Endometrium (tissue), 2 donors: Measurements from ENCODE around the gene KCTD5.

Experiments used
- FAIRE-seq: peaks from 2 replicates; lab custom pipeline; 2012; peaks lifted over from hg19 to GRCh38; lab: Jason Lieb, UNC
- donor health status: control.
- donor health status: control.

KCTD5 gene

DNA sequence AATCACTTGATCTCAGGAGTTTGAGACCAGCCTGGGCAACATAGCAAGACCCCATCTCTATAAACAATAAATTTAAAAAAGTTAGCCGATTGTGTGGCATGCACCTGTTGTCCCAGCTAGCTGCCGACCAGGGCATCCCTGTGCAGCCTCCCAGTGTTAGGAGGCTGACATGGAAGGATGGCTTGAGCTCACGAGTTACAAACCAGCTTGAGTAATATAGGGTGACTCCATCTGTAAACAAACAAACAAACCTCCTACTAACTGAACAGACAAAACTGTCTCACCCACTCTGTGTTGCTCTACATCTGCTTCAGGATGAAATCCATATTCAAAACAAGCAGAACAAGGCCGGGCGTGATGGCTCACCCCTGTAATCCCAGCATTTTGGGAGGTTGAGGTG lies 44.6 kb downstream of the KCTD5 start:
- FAIRE-seq = no peak

DNA sequence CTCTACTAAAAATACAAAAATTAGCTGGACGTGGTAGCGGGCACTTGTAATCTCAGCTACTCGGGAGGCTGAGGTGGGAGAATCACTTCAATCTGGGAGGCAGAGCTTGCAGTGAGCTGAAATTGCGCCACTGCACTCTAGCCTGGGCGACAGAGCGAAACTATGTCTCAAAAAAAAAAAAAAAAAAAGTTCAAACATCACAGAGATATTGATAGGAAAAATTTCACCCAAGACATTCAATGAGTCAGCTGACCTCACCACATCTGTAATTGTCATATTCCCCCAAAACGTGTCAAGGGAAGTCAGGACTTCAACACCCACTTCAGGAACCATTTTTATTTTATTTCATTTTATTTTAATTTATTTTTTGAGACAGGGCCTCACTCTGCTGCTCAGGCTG lies 45.7 kb downstream of the KCTD5 start:
- FAIRE-seq = no peak

DNA sequence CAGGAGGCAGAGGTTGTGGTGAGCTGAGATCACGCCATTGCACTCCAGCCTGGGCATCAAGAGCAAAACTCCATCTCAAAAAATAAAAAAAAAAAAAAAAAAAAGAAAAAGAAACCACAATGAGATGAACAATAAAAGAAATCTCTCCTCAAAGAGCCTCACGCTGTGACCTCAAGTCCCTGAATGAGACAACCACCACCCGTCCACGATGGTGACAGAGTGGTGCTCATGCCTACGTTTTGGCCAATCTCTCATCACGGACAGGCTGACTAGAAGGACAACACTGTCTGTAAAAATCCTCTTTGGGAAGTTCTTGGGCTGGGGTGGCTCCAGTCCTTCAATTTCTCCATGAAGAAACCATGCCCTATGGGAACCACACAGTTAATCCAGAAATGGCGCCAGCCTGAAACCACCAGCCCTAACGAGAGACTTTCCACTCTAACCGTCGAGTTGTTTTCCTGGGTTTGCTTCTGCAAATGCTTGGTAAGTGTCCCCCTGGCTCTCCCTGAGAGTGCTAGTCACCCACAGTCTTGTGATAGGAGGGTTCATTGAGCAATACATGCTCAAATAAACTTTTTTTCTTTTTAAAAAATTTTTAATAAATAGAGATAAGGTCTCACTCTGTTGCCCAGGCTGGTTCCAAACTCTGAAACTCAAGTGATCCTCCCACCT lies 52.7 kb downstream of the KCTD5 start:
- no peak for FAIRE-seq

DNA sequence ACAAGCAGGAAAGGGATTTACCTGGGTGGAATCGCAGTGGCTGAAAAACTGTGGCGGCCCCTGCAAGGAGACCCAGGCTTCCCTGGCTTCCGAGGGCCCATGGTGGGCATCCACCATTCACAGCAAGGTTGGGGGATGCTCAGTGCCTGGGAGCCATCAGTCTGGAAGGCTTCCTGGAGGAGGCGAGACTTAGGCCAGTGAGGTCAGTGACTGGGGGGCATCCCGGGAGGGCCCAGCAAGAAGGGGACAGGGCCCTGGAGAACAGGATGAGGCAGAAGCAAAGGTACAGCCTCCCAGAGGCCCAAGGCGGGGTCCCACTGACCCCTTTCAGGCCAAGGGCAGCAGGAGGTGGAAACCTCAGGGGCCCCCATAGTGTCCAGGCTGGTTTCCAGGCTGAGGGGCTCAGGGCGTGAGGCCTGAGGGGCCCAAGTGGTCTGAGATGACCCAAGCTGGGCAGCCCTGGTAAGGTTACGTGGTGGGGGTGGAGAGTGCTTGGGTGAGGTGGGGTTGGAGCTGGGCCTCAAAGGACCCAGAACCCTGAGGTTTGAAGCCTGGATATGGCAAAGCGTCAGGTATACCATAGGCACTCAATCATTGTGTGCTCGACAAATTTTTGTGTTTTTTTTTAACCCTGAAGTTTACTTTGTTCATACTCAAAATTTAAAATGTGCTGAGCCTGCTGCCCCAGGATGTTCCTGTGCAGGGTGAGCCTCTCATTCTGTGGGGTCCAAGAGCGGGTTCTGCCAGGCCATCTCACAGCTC lies 54.3 kb downstream of the KCTD5 start:
- FAIRE-seq = no peak

DNA sequence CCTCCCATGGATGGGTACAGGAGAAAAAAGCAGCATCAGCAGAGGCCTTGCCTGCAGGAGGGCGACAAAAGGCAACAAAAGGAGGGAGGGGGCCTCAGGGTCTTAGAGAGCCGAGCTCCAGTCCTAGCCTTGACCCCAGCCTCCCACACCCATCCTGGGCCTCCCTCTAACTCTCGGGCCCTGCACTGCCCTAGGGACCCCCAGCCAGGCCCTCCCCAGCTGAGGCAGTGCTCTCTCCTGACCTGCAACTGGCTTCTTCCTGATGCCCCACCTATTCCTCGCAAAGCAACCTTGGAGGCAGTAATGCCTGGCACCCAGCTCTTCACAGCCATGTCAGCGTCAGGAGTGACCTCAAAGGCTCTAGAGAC lies 54.9 kb downstream of the KCTD5 start:
- no peak for FAIRE-seq

DNA sequence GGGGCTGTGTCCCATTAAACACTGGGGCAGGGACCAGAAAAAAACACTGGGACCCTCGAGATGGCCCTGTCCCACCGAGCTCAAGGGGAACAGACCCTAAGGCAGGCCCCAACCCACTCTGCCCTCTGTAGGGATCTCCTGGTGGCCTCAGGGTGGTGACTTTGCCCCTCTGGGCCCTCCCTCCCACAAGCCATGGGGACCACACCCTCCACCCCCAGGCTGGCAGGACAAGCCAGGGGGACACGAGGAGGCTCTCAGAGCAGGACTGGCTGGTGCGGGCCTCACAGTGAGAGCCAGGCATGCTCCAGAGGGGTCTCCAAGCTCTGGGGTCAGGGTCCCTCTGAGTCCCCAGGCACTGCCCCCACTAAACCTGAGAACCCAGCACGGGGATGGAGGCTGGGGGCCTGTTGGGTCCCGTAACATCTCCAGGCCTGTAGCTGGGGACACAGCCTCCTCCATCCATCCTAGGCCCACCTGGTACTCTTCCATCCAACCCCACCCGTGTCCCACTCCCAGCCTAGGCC lies 55.6 kb downstream of the KCTD5 start:
- no peak for FAIRE-seq

DNA sequence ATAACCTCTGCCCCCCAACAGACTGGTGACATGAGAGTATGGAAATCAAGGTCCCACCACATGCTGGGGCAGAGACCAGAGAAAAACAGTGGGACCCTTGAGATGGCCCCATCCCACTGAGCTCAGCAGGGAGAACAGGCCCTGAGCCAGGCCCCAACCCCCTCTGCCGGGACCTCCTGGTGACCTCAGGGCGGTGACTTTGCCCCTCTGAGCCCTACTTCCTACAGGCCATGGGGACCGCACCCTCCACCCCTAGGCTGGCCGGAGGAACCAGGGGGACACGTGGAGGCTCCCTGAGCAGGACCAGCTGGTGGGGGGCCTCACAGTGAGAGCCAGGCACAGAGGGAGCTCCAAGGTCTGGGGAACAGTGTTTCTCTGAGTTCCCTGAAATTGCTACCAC lies 56.3 kb downstream of the KCTD5 start:
- no peak for FAIRE-seq

DNA sequence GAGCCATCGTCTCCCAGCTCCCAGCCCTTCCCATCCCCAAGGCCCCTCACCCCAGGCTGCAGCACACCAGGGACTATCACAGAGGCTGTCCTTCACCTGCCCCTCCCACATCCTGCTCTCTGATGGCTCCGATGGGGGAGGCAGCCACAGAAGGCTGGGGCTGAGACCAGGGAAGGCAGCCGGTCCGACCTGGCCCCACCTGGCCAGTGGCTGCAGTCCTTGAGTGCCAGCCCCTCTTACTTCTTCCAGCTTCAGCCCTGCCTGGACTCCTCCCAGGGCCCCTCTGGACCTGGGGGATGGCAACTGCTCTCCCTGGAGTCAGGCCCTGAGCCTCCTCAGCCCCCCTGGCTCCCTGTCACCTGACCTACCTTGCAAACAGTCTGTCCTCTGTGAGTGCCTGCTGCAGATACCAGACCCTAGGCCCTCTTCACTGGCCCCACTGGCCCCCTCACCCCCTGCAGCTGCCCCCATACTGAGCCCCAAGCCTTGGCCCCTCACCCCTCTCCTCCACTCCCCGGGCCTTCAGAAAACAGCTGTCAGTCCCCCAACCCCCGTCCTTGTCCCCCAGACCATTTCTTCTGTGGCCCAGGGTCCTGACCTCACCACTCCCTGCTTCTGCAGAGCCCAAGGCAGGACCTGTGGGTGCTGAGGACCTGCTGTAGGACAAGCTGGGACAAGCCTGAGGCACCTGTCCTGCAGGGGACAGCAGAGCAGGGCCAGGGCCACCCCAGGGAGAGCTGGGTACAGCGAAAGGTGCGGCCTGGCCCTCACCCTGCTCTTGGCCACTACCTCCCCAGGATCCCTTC lies 57.5 kb downstream of the KCTD5 start:
- FAIRE-seq = no peak

DNA sequence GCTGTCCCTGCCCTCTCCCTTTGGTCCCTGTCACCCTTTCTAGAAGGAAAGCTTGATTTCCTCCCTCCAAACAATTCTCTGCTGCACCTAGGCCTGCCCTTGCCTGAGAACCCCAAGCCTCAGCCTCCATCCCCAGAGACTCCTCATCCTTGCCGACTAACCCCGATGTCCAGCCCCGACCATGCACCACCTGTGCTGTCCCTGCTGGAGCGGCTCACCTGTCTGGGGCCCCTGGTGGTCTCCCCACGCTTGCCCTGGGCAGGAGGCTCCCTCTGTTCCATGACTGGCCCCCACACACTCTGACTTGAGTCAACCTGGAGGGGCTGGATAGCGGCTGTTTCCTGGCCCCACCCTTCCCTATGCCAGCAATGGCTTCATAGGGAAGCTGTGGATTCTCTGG lies 58.2 kb downstream of the KCTD5 start:
- no peak for FAIRE-seq

DNA sequence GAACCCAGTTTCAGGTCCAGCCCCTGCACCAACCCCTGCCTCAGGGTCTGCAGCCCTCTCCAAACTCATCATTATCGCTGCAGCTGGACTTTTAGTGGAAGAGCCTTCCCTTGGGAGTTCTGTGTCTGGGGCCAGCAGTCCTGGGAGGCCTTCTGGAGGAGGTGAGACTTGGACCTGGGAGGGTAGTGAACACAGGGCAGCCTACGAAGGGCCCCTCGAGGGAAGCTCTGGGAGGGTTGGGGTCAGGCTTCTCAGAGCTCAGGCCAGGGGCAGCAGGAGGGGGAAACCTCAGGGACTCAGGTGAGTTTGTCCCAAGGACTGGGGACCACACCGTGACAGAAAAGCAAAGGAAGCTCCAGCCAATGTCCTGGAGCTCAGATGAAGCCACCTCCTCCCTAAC lies 58.8 kb downstream of the KCTD5 start:
- FAIRE-seq = no peak

DNA sequence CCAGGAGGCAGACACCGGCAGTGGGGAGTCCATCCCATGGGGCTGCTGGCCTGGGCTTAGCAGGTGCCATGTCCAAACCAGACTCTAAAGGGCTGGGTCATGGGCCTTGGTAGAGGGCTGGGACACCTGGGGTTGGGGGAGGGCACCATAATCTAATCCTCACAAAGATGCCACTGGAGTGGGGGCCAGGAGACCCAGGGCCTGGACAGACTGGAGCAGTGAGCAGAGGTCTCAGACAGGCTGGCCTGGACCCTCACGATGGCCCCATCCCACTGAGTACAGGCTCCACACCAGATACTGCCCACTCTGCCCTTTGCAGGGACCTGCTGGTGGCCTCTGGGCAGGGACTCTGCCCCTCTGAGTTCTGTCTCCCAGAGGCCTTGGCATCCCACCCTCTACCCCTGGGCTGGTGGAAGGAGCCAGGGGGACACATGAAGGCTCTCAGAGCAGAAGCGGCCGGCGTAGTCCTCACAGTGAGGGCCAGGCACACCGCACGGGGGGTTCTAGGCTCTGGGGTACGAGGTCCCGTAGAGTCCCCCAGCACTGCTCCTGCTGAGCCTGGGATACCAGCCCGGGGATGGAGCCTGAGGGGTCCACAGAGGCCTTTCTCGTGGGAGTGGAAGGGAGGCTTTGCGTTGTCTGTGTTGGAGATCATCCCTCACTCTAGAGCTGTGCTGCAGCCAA lies 60.1 kb downstream of the KCTD5 start:
- FAIRE-seq = no peak

DNA sequence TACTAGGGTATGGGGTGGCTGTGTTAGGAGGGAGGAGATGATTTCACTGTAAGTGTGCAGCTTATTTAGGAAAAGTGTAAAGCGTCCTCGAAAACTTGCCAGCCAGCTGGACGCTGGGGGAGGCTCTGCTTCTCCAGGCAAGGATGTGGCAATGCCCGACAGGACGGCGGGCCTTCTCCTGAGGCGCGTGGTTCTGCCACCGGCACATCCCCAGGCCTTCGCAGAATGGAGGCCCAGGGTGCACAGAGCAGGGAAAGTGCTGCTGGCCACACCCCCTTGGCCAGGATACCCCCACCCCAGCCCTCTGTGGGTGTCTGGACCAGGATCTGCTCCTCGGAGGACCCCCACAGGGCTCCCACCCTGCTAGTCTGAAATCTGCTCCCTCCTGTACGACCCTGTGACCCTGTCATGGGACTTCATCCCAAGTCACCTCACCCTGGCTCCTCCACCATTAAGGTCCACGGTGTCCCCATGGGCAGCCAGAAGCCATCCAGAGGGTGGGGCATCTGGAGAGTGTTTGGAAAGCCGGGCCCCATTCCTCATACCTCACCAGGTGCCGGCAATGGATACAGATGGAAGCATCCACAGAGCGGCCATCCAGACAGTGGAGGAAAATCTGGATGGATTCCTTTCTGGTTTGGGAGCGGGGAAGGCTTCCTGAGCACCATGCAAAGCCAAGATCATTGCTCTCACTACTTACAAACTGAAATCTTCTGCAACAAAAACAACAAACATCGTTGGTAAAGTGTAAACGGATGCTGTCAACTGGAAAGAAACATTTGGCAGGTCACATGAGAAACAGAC lies 60.9 kb downstream of the KCTD5 start:
- no peak for FAIRE-seq

DNA sequence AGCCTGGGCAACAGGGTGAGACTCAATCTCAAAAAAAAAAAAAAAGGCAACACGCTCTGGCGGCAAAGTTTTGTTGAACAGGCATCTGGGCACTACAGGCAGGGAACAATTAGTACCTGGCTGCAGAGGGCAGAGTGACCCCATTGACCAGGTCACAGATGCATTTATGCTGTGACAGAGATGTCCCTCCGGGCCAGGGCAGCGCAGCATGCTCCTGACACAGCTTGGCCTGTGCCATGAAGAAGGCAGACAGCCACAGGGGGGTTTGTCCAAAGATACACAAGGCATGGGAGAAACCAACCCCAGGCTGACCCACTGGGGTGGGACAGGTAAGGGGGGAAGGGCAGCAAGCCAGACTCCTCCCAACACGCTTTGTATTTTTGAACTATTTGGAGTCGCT lies 62.4 kb downstream of the KCTD5 start:
- FAIRE-seq = no peak

DNA sequence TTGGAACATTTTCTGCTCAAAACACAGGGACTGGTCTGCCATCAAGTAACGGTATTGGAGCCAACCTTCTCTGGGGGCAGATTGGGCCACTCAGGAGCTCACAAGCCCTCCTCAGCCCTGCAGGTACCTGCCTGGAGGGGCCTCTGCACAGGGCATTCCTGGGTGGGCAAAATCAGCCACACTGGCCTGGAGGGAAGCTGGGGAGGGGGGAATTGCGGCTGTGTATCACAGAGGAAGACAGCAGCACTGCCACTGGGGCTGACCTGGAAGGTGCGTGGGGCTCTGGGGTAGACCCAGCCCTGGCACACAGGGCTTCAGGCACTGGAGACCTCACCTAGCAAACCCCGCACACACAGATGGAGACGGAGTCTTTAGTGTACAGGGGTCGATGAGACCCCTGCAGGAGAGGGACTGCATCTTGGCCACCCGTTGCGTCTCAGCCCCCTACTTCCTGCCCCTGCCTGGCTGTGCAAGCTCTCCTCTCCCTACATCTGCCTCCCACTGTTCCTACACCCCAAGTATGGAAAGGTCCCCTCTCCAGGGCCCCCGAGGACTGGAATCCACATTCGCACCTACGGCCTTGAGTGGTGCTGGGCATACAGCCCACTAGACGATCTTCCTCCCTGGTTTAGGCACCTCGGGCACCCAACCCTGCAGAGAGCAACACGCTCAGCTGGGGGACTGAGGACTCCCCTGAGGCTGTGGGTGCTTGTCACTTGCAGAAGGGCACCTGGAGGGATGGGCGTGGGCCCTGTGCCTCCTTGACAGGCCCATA lies 63.0 kb downstream of the KCTD5 start:
- FAIRE-seq = no peak

DNA sequence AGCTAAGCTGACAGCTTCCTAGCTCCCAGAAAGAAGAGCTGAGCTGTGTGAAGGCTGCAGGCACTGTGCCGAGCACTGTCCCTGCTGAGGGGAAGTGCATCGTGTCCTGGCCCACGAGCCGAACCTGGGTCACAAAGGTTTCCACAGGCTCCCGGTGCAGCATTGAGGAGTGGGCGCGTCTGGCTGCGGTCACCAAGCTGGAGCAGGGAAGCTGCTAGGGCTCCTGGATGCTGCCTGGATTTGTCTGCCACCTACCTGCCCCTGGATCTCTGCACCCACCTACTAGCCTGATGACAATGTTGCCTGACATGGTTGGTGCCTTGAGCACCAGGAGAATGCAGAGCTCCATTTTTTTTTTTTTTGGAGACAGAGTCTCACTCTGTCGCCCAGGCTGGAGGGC lies 63.6 kb downstream of the KCTD5 start:
- no peak for FAIRE-seq

DNA sequence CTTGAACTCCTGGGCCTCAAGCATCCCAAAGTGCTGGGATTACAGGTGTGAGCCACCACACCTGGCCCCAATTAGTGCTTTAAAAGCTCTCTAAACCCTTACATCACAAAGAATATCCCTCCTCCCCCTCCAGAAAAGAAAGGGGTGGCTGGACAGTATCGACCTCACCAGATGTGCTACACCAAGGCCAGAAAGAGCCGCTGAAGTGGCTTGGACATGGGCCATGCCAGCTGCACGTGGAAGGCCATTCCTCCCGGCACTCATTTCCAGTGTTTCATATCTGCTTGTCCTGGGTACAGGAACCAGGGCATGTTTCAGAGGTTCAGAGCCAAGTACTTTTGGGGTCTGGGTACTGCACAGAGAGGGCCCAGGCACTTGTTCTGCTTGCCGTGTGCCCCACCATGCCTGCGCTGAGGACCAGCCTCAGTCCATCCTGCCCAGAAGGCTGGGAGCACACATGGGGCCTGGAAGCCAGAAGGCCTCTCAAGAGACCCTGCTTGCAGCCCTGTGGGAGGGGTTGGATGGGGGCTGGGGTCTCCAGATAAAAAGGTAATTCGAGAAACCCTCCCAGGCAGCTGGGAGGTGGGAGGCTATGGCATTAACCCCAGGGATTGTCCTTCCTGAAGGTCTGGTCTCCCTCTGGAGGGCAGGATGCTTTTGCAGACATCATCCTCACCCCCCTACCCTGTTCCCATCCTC lies 66.6 kb downstream of the KCTD5 start:
- FAIRE-seq = no peak

DNA sequence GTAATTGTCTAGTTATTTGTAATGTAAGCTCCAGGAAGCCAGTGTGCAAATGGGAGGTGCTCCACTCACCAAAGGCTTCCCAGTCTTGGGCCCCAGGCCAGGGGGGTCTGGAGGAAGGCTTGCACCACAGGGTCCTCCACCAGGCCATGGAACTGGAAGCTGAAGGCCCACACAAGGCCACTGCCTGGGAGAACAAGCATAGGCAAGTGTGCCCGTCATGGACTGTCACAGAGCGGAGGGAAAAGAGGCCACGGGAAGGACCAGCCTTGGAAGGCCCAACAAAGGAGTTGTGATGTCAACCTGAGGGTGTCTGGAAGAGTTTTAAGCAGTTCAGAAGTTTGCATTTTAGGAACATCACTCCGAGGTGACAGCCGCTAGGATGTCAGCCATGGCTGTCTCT lies 67.2 kb downstream of the KCTD5 start:
- no peak for FAIRE-seq

DNA sequence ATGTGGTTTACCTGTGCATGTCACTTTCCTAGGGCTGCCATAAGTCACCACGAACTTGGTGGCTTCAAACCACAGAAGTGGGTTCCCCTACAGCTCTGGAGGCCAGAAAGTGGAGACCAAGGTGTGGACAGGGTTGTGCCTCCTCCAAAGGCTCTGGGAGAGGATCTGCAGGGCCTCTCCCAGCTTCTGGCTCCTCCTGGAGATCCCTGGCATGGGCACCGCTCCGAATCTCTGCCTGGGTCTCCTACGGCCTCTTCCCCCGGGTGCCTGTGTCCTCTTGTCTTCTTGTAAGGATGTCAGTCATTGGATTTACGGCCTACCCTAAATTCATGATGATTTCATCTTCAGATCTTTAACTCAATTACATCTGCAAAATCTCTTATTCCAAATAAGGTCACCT lies 67.6 kb downstream of the KCTD5 start:
- no peak for FAIRE-seq

DNA sequence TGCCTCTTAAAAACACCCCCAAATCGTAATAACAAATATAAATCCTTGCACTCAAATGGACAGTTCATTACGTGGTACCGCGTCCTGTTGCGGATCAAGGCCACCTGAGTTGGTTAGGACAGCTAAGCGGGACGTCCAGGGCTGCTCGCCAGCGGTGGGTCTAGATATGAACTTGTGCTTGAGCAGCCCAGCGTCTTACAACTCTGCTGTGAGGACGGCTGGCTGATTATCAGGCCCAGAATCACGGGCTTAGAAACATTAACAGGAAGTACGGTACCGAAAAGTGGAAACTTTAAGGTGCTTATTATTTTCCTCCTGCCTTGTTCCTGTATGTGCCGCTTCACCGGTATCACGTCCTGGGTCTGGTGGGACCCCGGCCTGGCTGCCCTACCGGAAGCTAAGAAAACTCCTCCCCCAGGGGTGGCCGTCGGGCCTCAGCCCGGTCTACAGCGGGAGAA lies 69.3 kb downstream of the KCTD5 start:
- no peak for FAIRE-seq
